HL-60/S4 (cell line): Measurements from ENCODE around the gene UGT2B17.
"Not testable (repeated sequence)": the region's sequence is repeated elsewhere in the genome, so short reads cannot be mapped to it uniquely, and the experiment has no call there.

Source experiments
- in situ Hi-C: fragments of 300-500 bp; cut with MboI; formaldehyde crosslinking; loops from 2 replicates; pipeline ENCODE4 v1.14.3; 2022; ENCODE audit warnings: low sequenced_read_pairs

Gene UGT2B17

GRCh38 chr4:68576272-68577125 lies at the start of gene UGT2B17:
UGT2B17 (minus strand) TSS chr4:68576322; CDS start chr4:68568484, 7,838 bp downstream.
- in situ Hi-C loops = no loop called here

DNA sequence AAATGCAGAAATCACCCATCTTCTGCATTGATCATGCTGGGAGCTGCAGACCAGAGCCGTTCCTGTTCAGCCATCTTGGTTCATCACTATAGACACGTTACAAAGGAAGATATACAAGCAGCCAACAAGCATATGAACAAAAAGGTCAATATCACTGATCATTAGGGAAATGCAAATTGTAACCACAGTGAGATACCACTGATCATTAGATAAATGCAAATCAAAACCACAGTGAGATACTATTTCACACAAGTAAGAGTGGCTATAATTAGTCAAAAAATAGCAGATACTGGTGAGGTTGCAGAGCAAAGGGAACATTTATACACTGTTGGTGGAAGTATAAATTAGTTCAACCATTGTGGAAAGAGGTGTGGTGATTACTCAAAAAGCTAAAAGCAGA lies 46.6 kb upstream of the UGT2B17 start:
- in situ Hi-C loops = not testable (repeated sequence)

- in situ Hi-C loops = no loop called here
Measured at GRCh38 chr4:68617003-68617698, 41.0 kb upstream of the UGT2B17 start.

DNA sequence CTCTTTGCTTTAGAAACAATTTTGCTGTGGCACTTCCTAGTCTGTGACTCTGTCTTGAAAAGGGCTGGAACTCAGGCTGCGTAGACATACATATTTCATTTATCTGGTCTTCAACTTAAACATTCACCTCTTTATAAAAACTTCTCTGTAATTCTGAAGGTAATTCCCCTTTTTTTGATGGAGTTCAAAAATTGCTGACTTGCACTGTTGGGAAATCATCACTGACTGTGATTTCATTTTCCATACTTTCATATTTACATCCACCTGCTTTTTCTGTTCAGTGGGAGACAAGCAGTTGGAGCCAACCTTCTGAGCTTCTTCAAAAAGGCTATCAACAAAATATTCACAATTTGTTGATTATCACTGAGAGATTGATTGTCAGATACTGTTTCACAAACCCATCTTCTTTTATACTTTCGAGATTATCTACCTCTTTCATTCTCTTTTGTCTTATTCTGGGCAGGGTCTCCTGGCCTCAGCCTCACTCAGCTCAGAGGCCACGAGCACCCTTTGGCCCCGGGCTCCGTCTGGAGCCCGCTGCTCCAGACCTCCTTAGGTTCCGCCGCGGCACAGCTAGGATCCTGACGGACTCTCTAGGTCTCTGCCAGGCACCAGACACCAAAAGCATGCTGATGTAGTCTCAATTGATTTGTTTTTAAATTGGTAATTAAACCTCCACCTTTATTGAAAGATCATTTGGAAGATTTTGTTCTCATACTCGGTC lies 39.7 kb upstream of the UGT2B17 start:
- in situ Hi-C loops = no loop called here

- in situ Hi-C loops = no loop called here
Measured at GRCh38 chr4:68613752-68614151, 37.6 kb upstream of the UGT2B17 start.

DNA sequence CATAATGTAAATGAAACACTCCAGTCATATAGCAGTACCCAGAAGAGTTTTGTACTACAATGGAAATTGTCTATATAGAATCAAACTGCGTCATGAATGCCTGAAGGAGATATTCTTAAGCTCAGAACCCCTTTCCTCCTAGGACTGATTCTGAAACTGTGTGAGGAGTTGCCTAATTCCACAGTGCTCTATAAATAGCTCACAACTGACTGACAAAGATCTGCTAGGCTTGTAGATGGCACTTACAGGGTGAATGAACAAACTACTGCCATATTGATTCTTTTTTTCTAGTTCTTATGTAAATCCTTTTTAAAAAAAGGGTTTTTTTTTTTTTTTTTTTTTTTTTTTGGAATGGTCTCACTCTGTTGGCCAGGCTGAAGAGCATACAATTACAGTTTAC lies 30.1 kb upstream of the UGT2B17 start:
- in situ Hi-C loops = no loop called here

DNA sequence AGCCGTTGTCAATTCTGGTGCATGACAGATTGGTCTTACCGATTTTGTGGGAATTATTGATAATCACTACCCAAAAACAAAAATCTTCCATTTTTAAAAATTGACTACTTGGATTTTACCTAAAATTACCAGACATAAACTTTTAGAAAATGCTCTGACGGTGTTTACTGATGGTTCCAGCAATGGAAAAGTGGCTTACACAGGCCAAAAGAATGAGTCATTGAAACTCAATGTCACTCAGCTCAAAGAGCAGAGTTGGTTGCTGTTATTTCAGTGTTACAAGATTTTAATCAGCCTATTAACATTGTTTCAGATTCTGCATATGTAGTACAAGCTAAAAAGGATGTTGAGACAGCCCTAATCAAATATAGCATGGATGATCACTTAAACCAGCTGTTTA lies 23.0 kb upstream of the UGT2B17 start:
- in situ Hi-C loops = no loop called here

GRCh38 chr4:68597482-68597881 lies 21.4 kb upstream of the UGT2B17 start:
- in situ Hi-C loops = no loop called here

- in situ Hi-C loops = no loop called here
Measured at GRCh38 chr4:68594678-68595077, 18.6 kb upstream of the UGT2B17 start.

DNA sequence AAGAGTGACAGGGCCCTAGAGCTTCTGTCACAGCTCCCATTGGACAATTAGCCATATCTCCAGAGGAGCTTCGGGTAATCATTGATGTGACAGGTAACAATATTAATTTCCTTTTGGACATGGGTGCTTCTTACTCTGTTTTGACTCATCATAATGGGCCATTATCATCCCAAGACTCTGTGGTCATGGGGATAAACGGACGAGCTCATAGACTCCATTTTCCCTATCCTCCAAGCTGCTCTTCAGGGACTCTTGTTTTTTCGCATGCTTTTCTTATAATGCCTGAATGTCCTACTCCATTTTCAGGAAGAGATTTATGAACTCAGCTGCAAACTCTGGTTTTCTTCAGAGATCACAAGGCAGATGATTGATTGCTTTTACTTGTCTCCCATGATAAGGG lies 17.0 kb upstream of the UGT2B17 start:
- in situ Hi-C loops = no loop called here

GRCh38 chr4:68592673-68593072 lies 16.6 kb upstream of the UGT2B17 start:
- in situ Hi-C loops = no loop called here

DNA sequence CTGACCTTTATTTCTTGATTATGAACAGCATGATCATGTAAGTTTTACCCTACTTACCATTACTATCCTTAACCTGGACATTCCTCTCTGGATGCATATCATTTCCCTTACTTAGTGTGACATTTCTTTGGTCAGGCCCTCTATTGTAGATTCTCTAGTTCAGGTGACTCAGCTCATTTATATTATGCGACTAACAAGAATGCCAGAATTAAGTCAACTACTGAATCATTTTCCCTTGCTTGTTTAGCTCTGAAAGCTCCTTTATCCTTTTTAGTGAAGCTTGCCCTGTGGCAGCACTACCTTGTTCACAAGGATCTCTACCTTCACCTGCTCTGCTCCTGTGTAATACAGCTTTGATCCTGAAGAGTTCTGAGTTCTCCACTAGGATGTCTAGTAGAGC lies 15.1 kb upstream of the UGT2B17 start:
- in situ Hi-C loops = no loop called here

DNA sequence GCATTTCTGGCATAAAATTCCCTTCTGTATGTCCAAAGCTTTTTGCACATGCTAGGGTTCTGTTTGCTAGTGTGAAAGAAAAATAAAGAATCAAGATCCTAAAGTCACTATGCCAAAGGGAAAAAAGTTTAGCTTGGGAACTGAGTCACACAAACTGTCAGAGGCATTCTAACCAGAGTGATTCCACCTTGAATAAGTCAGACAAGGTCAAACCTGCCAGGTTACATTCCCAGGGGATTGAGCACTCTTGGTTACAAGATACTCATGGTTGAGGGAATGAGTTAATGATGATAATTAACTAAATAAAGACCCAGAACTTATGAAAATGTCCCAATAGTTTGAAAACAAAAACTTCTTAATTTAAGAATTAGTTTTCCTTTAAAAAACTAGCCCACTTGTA lies 13.7 kb upstream of the UGT2B17 start:
- in situ Hi-C loops = no loop called here

GRCh38 chr4:68582339-68582717 lies 6.2 kb upstream of the UGT2B17 start:
- in situ Hi-C loops = no loop called here

DNA sequence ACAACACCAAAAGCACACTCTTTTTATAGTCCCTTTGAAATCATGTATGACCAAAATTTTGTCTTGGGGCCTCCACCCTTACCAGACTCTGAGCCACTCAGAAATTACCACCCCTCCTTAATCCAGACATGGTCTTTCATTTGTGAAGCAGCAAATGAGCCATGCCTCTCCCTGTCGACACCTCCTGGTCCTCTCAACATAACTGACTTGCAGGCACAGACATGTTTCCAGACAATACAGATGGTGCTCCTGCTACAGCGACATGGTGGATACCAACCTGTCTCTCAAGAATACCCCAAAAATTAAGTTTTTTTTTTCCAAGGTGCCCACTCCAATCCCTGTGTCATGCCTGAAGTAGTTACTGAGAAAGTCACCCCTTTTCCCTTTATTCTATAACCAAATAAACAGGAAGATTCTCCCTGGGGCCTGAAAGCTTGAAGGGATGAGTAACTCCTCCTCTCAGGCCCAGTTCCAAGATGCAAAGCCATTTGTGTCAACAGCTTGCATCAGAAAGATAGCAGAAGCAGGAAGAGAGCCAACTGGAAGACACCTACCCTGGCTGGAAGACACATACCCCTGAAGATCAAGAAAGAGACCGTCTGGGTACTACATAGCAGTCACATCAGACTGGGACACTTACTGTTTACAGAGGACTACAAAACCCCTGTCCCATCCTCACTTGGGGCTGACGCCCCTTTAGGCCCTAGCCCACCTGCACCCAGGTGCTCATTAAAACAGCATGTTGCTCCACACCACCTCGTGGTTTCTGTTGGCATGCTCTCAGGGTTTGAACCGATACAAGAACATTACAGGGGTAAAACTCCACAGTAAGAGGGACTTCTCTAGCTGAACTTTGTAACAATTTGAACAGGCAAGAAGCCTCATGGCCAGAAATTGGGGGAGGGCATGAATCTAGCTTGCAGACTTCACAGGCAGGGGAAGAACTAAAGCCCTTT lies 5.5 kb upstream of the UGT2B17 start:
- in situ Hi-C loops = no loop called here

- in situ Hi-C loops = no loop called here
Measured at GRCh38 chr4:68577590-68577989, 1.5 kb upstream of the UGT2B17 start.

DNA sequence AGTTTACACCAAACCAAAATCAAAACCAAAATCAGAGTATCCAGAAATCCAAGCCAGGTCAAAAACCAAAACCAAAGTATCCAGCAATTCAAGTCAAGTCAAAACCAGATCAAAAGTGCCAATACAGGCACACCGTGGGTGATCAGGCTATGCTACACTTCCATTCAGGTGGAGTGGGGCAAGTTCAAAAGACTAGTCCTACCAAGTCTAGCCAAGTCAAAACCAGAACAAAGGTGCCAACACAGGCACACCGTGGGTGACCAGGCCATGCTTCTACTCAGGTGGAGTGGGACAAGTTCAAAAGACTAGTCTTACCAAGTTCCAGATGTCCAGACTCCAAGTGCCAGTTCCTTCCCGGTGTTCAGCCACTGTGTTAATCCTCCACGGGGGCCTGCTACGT lies 486 bp downstream of the UGT2B17 start:
- in situ Hi-C loops = not testable (repeated sequence)

DNA sequence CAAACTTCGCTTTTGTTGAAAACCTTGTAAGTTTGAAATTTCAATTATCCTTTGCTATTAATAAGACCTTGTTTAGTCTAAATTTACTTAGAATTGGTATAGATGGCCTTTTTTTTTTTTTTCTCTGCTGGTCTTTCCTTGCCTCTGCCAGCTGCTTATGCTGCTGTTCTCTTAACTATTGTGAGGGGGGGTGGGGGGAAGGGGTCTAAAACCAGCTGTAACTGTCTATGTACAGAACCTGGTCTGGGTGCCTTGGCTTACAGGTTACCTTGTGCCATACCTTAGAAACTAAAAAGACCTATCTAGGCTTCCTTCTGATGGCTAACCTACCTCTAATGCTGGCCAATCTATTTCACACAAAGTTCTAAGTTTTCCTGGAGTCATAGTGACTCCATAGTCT lies 1.0 kb downstream of the UGT2B17 start:
- in situ Hi-C loops = no loop called here

DNA sequence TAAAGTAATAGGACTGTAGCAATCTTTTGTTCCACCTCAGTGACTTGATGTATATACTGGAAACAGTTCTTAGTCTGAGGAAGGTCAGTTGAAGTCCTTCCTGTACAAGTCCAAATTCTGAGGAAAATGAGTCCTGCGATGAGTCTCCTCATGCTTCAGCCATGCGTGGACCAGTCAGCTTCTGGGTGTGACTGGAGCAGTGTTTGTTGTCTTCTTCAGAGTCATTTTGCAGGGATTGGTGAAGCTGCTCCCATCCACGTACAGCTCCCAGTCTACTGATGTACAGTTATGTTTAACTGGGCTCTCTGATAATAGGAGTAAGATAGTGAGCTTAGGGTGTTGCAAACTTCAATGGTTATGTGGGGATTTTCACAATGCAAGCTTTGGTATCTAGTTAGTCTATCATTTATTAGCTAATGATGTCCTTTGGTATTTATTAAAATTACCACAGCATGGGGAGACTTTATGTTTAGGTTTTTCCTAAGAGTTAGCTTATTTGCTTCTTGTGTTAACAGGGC lies 3.4 kb downstream of the UGT2B17 start:
- in situ Hi-C loops = no loop called here

GRCh38 chr4:68570122-68570507 lies 6.0 kb downstream of the UGT2B17 start:
- in situ Hi-C loops = no loop called here
